Activated CD8-positive, alpha-beta memory T cell treated with anti-CD3 and anti-CD28 coated beads, Interleukin-2, amount 50 U/mL, for 24 hours (primary cell): ENCODE measurements around the gene PTGS1.
"Not testable (repeated sequence)": the region's sequence is repeated elsewhere in the genome, so short reads cannot be mapped to it uniquely, and the experiment has no call there.

Experiments used
- DNase-seq: peaks from one replicate; pipeline ENCODE4 v3.0.0-alpha.2; 2020; ENCODE audit errors: extremely low read depth

PTGS1 gene

DNA sequence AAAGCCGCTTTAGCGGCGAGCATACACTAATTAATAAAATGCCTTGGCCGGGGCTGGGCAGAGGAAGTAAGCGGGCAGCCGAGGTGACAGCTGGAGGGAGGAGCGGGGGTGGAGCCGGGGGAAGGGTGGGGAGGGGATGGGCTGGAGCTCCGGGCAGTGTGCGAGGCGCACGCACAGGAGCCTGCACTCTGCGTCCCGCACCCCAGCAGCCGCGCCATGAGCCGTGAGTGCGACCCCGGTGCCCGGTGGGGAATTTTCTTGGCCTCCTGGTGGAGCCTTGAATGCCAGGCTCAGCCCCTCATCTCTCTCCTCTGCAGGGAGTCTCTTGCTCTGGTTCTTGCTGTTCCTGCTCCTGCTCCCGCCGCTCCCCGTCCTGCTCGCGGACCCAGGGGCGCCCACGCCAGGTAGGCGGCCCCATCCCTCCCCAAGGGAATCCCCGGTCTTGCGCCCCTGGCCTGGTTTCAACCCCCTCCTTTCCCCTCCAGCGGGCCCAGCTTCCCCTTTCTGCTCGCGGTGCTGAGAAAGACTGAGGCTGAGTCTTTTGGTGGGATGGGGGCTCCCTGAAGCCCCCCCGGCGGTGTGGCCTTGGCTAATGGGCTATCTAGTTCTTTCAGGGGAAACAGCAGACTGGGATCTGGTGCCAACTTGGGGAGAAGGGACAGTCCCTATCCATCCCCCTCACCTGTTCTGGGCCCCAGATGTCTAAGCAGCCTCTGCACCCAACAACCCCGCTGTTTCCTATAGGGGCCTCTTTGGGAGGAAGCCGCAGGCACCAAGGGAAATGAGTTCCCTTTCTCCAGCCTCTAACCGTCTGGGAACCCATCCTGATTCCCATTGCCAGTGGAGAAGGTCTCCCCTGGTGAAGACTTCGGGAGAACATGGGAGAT lies at the start of gene PTGS1:
PTGS1 (plus strand) TSS at position 156 of the 887 bp plus-strand sequence; CDS start at position 217, 61 bp downstream.
- no peak for DNase-seq

DNA sequence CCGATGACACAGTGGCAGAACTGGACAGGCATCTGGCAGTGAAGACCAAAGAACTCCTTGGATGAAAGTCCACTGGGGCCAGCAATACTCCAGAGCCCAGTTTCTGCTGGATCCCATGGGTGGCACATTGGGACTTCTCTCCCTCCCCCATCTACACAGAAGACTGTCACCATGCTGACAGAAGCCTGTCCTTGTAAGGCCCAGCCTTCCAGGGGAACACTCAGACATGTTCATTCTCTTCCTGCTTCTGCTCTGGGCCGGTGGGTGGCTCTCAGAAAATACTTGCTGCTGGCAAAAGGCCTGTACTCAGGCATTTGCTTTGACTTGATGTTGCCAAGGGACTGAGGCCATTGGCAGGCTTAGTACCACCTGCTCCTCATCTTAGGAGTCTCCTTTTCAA lies 48.3 kb upstream of the PTGS1 start:
- DNase-seq, result no peak

DNA sequence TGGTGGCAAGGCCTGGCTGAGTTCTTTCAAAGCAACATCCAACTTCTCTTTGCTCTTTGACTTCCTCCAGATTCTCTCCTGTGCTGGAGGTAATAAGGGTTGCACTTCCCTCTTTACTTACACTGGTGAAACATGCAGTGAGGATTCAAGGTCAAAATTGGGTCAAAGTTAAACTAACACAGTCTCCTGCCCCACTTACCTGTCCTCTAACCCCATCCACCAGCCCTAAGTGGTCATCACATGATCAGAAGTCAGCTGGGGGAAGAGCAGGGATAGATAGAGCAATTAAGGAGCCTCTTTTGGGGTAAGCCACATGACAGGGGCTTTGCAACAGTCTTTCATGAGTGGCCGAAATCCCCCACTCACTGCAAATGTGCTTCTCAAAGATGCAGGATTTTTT lies 46.2 kb upstream of the PTGS1 start:
- not testable (repeated sequence) for DNase-seq

DNA sequence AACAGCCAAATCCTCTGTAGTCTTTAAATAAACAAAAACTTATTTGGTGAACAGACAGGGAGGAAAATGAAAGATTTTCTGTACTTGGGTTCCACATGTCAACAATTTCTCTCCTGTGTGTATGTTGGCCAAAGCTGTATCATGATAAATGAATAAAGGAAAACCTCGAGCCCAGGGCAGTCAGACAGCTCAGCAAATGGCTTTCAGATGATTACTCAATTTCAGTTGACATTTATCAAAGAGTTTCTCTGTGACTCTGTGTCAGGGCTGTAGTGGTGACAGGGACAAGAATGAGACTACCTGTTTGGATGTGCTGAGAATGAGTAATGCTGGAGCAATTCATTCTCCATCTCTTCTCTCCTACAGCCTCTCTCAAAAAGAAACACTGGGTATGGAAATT lies 45.7 kb upstream of the PTGS1 start:
- no peak for DNase-seq

DNA sequence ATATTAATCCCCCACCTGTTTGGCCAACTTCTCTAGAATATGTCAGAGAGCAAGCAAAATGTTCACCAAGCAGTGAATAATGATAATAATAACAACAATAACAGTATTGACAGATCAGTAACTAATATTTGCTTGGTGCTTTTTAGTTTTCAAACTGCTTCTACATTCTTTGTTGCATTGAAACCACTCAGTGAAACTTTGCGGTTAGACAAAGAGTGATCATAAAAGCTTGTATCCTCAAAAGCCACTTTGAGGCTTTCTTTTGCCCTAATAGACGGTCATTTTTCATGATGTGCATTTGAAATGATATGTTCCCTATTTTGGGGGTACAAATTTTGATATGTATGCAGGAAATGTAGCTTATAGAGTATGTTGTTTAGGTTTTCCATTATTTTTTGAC lies 43.6 kb upstream of the PTGS1 start:
- DNase-seq, result no peak

DNA sequence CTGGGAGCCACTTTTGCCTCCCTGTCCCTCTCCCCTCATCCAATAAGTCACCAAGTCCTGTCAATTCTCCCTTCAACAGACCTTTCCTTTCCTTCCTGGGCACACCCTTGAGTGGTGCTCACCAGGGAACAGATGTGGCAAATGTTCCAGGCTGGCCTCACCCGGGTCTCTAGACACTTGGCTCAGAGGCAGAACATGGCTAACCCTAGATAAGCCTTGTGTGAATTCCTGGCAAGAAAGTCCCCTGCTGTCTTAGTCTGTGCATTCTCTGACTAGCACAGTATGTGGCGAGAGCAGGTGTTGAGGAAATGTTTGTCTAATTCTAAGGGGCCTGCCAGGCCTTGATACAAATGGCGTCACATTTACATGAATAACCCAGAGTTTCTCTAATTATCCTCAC lies 41.2 kb upstream of the PTGS1 start:
- no peak for DNase-seq

DNA sequence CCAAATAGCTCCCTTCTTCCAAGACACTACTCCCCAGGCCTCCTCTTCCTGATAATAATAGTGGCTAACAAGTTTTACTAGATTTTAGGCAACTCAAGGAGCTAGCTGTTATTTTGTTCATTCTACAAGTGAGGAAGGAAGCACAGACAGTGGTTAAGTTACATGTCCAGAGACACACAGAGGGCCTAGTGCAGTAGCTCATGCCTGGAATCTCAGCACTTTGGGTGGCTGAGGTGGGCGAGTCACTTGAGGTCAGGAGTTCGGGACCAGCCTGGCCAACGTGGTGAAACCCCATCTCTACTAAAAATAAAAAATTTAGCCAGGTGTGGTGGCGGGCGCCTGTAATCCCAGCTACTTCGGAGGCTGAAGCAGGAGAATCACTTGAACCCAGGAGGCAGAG lies 40.4 kb upstream of the PTGS1 start:
- not testable (repeated sequence) for DNase-seq

DNA sequence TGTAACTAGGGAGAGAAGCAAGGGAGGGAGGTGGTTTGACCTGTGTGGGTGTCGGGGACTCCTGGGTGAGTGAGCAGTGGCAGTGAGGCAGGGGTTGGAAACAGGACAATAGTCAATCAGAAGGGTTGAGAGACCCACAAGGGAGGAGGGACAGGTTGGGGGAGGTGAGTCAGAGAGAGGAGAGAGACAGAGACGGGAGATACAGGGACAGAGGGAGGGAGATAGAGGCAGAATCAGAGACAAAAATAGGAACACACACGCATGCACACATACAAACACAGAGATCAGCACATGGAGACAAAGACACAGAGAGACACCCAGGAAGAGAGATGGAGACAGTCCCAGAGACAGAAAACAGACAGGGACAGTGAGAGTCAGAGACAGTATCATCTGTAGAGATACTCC lies 39.3 kb upstream of the PTGS1 start:
- DNase-seq, result no peak

DNA sequence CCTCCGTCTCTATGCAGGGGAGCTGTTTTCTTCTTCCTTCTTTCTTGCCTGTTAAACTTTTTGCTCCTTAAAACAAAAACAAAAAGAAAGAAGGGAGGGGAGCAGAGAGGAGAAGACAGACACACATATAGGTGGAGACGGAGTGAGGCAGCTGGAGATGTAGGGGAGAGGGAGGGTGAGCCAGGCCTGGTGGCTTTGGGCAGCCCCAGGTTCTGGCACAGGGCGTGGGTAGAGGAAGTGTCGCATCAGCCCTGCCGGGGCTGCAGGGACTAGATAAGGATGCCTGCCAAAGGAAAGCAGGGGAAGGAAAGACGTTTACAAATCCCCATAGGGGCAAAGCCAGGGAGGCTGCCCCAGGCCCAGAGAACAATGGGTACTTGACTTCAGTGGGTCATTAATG lies 38.7 kb upstream of the PTGS1 start:
- no peak for DNase-seq

DNA sequence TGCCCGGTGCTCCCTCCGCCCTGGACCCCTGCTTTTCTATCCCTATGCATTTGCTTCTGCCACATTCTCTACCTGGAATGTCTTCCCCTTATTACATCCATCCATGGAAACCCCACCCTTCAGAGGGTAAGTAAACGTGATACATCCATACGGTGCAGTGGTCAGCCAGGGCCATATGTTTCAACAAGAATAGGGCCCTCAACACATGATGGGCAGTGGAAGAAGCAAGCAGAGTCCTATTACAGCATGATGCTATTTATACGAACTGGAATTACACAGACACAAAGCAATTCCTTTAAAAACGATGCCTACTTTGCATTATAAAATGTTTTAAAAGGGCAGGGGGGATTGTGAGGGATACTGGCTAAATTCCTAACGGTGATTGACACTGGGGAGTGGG lies 38.2 kb upstream of the PTGS1 start:
- no peak for DNase-seq

DNA sequence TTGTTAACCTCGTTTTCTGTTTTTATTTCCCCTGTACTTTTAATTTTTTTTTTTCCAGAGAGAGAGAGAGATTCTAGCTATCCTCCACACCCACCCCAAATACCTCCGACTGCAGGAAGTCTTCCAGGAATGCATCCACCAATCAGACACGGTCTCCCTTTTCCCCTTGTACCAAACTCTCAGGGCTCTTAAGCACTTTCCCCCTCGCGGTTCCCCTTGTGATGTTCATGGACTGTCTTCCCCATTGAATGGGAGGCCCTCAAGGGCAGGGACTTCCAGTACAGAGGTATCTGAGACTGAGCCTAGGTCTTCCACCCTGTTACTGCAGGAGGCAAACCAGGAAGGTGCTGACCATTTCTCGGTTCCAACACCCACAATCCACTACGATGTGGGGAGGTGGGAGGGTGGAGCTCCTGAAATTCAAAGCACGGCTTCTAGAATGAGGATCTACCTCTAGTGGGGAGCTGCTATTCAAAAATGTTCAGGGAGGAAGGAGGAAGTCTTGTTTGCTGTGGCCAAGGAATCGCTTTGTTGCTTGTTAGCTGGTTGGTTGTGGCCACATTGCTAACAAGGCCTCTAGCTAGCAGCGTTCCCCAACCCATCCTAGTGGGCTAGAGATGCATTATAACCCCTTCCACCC lies 37.5 kb upstream of the PTGS1 start:
- no peak for DNase-seq

DNA sequence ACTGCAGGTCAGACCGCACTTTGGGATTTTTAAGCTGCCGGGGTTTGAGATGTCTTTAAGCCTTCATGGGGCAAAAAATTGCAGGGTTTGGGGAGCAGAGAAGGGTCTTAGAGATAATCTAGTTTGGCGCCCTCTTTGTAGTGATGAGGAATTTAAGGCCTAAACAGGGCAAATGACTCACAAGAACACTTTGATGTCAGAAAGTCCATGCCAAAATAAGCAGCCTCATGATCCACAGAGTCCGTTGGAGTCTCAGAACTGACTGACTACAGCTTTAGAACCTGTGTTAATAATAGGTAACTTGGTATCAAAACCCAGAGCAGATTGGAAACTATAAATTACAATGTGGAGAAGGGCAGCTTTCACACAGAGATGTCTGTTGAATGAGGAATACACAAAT lies 35.9 kb upstream of the PTGS1 start:
- DNase-seq, result no peak

DNA sequence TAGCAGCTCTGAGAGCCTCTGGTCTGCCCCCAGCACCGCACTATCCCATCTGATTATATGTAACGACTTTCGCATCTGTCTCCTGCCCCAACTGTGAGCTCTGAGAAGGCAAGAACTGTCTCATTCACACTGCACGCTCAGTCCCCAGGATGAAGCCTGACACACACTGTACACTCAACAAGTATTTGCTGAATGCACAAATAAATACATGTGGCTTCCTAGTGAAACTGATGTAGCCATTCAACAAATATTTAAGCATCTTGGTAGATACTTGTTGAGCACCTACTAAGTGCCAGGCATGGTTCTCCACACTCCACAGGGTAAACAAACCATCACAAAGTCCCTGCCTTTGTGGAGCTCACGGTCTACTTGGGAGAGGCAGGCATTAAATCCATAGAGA lies 34.6 kb upstream of the PTGS1 start:
- no peak for DNase-seq

DNA sequence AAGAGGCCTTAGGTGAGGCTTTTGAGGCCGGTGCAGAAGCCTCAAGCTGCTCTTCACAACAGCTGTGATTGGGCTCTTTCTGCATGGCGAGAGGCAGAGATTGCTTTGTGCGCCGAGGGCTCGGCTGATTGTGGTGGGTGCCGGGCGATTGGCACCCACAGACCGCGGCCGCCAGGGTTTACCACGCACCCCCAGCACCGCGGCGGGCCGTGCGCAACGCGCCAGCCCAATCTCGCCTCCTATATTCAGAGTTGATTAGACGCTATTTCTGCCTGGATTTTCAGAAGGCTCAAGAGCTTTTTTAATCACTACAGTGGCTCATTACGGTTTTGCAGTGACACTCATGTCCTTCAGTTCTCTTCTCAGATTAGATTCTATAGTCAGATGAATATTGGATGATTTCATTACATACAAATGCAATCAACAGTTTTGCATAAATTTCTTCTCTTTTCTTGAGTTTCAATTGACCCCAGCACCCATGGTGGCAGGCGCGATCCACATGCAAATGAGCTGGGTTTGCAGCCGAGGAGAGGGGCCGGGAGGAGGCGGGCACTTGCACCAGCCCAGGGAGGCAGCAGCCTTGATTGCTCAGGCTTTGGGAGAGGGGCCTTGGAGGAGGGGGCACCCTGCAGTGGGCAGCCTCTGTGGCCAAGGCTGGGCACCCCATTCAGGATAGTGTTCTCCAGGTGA lies 33.8 kb upstream of the PTGS1 start:
- DNase-seq, result no peak

DNA sequence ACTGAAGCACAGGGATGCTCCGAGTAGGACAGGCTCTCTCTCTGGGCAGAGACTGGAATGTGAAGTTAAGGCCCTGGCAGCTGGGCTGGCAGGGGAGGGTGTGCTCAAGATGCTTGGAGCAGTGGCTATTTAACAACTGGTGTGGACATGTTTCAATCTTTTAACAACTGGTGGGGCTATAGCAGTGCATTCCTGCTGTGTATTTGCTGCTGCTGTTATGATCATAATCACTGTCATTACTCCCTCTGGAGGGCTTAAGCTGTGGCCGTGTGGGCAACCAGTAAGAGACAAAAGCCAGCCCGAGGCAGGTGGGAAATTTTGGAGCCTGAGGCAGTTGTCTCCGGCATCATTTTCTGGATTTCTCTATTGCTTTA lies 33.3 kb upstream of the PTGS1 start:
- DNase-seq, result no peak

DNA sequence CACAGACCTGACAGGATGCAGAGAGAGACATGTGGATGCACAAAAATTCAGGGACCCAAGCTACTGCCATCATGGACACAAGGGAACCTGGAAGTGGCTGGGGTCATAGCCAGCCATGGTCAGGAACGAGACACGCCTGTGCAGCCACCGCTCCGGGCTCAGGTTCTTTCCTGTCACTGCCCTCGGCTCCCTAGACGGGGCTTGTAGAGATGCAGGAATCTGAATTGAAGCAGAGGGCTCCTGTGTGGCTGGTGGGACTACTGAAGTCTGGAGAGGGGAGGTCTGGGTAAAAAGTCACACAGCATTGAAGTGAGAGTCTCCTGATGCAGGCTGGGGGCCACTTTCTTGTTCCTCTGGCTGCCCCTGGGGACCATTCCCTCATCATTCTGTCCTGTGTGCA lies 32.3 kb upstream of the PTGS1 start:
- no peak for DNase-seq

DNA sequence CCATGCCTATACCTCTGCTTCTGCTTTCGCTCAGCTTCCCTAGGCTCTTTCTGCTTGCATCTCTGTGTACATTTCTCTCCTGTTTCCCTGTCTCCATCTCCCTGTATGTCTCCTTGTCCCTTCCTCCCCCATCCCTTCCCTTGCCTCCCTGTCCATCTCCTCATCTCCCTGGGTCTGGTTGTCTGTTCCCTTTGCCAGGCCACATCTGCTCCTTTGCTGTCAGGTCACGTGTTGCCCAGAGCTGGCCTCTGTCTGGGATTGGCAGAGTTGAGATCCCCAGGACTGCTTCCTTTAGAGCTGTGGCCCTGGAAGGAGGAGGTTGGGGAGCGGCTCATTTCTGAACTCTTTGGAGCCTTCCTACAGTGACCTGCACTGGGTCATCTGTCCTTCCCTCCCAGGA lies 31.8 kb upstream of the PTGS1 start:
- no peak for DNase-seq

DNA sequence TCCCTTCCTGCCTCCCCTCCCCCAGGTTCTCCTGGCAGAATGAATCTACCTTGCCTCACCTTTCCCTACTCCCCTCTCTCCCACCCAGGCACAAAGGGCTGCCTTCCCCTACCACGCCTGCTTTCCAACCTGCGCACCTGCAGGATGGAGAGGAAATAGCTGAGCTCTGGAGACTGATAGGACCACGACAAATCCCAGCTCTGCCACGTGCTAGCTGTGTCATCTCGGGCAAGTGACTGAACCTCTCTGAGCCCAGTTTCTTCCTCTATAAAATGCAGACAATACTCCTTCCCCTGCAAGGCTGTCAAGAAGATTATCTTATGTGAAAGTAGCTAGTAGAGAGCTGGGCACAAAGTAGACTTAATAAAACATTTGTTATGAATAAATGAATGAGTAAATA lies 31.2 kb upstream of the PTGS1 start:
- no peak for DNase-seq

DNA sequence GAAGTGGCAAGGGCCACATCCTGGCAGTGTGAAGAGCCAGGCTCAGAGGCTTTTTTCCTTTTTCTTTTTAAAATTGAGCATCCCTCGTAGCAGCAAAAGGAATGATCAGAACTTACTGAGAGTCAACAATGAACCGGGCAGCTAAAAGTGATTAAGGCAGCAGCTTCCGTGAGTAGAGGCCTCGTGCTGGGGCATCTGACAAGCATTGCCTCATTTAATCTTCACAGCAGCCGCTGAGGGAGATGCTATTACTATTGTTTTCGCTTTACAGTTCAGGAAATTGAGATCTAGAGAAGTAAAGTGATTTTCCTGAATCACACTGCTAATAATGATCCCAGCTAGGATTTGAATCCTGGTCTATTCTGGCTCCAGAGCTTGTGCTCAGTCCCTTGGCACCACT lies 30.7 kb upstream of the PTGS1 start:
- no peak for DNase-seq

DNA sequence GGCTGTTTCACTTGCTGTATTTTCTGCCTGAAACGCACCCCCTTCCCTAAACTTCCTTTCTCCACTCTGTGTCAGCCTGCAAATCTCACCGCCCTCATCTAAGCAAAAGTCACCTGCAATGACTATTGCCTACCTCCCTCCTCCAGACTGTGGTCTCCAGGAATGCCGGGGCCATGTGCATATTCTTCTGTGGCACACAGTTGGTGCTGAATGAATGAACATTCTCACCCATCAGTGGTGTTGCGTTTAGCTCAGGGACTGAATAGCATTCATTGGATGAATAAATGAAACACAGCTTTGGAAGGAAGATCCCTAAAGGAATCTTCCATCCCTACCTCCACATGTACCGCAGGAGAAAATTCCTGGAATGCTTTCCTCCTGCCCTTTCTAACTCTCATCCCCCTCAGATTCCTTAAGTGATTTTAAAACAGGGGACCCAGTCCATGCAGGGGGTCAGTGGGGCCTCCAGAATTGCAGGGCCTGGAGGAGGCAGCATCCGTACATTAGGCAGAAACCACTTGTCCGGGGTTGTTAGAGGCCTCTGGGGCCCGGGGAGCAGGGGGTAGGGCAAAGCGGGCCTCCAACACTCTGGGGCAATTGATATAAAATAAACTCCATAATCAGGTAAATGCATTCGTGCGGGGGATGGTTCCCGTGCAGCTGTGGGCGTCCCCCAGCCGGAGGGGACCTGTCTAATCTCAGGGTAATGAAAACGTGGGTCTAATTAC lies 28.3 kb upstream of the PTGS1 start:
- no peak for DNase-seq

DNA sequence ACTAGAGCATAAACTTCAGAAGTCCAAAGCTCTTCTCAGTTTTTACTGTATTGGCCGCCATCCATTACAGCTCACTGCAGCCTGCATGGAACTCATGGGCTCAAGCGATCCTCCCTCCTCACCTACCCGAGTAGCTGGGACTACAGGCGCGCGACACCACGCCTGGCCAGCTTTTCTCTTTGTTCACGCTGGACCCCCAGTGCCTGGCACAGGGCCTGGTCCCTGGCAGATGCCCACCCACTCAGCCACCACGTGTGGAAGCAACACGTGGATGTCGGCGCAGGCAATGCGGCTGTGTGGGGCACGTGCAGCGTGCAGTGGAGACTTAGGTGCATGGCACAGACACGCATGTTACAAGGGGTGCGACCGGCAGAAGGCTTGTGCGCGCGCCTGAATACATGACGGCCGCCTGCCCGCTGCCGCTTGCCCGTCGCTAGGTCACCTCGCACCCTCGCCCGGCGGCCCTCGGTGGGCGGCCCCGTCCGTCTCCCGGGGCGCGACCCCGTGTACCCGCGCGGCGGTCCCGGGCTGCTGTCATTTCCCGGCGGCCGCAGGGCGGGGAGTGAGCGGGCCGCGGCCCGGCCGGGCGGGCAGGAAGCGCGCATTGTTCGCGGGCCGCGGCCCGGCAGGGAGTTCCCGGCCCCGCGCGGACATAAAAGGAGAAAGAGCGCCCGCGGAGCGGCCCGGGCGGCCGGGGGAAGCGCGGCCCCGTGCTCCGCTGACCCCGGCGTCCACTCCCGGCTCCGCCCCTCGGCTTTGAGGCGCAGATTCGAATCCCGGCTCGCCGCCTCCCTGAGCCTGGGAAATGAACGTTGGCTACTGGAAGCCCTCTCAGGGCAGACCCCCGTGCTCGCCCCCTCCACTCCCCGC lies 24.1 kb upstream of the PTGS1 start:
- no peak for DNase-seq
